NCI-H1436 treated with DMSO at 0.1 percent for 48 hours (cell line): Measurements from ENCODE around the gene YIPF3.

Experiments
- DNase-seq: peaks from one replicate; lab custom pipeline; 2025; lab: John Stamatoyannopoulos, UW

Gene YIPF3

GRCh38 chr6:43464337-43464736 is 52.4 kb downstream of the YIPF3 start:
- DNase-seq, result no peak

GRCh38 chr6:43461936-43462335 is 54.8 kb downstream of the YIPF3 start:
- DNase-seq, result no peak
